Right lobe of liver (tissue), 4 donors: ENCODE data around the gene OR52H1.

Experiments
- CTCF ChIP-seq, 4 donors: fragments of 200-600 bp in 3 of 4; fragments of 450-650 bp in 1 of 4; IDR thresholded peaks; one replicate each; pipeline versions ENCODE4 v1.5.1 to v1.8.0; 2016 to 2022; ENCODE audit warnings: antibody characterized with exemption in 4 of 4, mild to moderate bottlenecking in 2 of 4
- POLR2A ChIP-seq: fragments of 450-650 bp; IDR thresholded peaks from one replicate; pipeline ENCODE4 v1.6.1; 2017; ENCODE audit warnings: antibody characterized with exemption, mild to moderate bottlenecking
- donor health status: DM: no; HTN: no; CAD: no.
- donor health status: DM: no; HTN: no; CAD: no.
- donor health status: DM: no; HTN: yes; CAD: no.

- TF ChIP-seq CTCF (IDR thresholded peaks at IDR 0.05) (no peak), POLR2A (no peak)
These were observed 20.6 kb downstream of the OR52H1 start for GRCh38 chr11:5527716-5528115.
